GM23338 (cell line): ENCODE data around the gene LSM3. TPM values are rescaled to one million over a fixed set of nuclear protein-coding genes. Genes with fewer than 3 reads are reported as not detected.

Experiments
- ATAC-seq: fragments of 200-7000 bp; cut with Tn5 transposase; 3 replicates; pipeline ENCODE4 v1.9.1; 2020
- DNase-seq: peaks from one replicate; pipeline ENCODE4 v3.0.0-alpha.2; 2015; ENCODE audit warnings: low spot score
- H2AFZ ChIP-seq: fragments of 200-600 bp; sonication (generic); 2 replicates; pipeline ENCODE4 v1.8.0; 2016; ENCODE audit warnings: antibody characterized with exemption, mild to moderate bottlenecking, moderate library complexity
- H3F3A ChIP-seq: fragments of 200-600 bp; sonication (generic); replicated peaks from 2 replicates; pipeline ENCODE4 v1.8.0; 2017; ENCODE audit warnings: antibody characterized with exemption, mixed run types, low read depth
- H3K27ac ChIP-seq: fragments of 200-600 bp; sonication (generic); 2 replicates; pipeline ENCODE4 v1.6.1; 2016; ENCODE audit warnings: low read depth
- H3K27me3 ChIP-seq: fragments of 200-600 bp; sonication (generic); 2 replicates; pipeline ENCODE4 v1.8.0; 2016; ENCODE audit warnings: mild to moderate bottlenecking, mixed run types, moderate library complexity; ENCODE audit not compliant: insufficient read depth
- H3K36me3 ChIP-seq: fragments of 200-600 bp; sonication (generic); 2 replicates; pipeline ENCODE4 v1.8.0; 2016; ENCODE audit warnings: mild to moderate bottlenecking; ENCODE audit not compliant: insufficient read depth
- H3K4me1 ChIP-seq: fragments of 200-600 bp; sonication (generic); 2 replicates; pipeline ENCODE4 v1.8.0; 2016; ENCODE audit warnings: mild to moderate bottlenecking, moderate library complexity; ENCODE audit not compliant: insufficient read depth
- H3K4me2 ChIP-seq: fragments of 200-600 bp; sonication (generic); 2 replicates; pipeline ENCODE4 v1.7.1; 2017; ENCODE audit warnings: mixed run types
- H3K4me3 ChIP-seq: fragments of 200-600 bp; sonication (generic); 2 replicates; pipeline ENCODE4 v1.6.1; 2016; ENCODE audit warnings: mixed run types
- H3K79me2 ChIP-seq: fragments of 200-600 bp; sonication (generic); replicated peaks from 2 replicates; pipeline ENCODE4 v1.8.0; 2017; ENCODE audit warnings: mild to moderate bottlenecking; ENCODE audit not compliant: insufficient read depth
- H3K9me2 ChIP-seq: fragments of 200-600 bp; sonication (generic); 2 replicates; pipeline ENCODE4 v1.8.0; 2017; ENCODE audit not compliant: insufficient read depth
- H4K20me1 ChIP-seq: fragments of 200-600 bp; sonication (generic); replicated peaks from 2 replicates; pipeline ENCODE4 v1.8.0; 2017; ENCODE audit warnings: mild to moderate bottlenecking; ENCODE audit not compliant: insufficient read depth
- H3K27ac Mint-ChIP-seq: 2 replicates; pipeline ENCODE4 v1.8.0; 2020; ENCODE audit warnings: inconsistent platforms, mild to moderate bottlenecking, moderate library complexity, mixed read lengths
- H3K27me3 Mint-ChIP-seq: 3 replicates; pipeline ENCODE4 v1.8.0; 2022; ENCODE audit warnings: low read depth, mild to moderate bottlenecking, moderate library complexity, mixed read lengths, inconsistent platforms; ENCODE audit not compliant: insufficient read depth, poor library complexity
- H3K36me3 Mint-ChIP-seq: 3 replicates; pipeline ENCODE4 v1.8.0; 2021; ENCODE audit warnings: low read depth, mild to moderate bottlenecking, inconsistent platforms, moderate library complexity, mixed read lengths
- H3K4me1 Mint-ChIP-seq: 3 replicates; pipeline ENCODE4 v1.8.0; 2020; ENCODE audit warnings: mild to moderate bottlenecking, inconsistent platforms, mixed read lengths
- H3K4me3 Mint-ChIP-seq: 3 replicates; pipeline ENCODE4 v1.8.0; 2021; ENCODE audit warnings: moderate library complexity, mild to moderate bottlenecking, inconsistent platforms, mixed read lengths
- H3K9me3 Mint-ChIP-seq: 3 replicates; pipeline ENCODE4 v1.8.0; 2020; ENCODE audit warnings: moderate library complexity, mild to moderate bottlenecking, inconsistent platforms, mixed read lengths
- CREB1 ChIP-seq: fragments of 250-450 bp; sonication (Bioruptor Pico); IDR thresholded peaks from 2 replicates; pipeline ENCODE4 v1.5.0; 2020; ENCODE audit warnings: low read depth, mild to moderate bottlenecking, moderate library complexity
- CTCF ChIP-seq, 2 experiments: fragments of 200-600 bp in 1 of 2; sonication (generic) in 1 of 2; conservative IDR thresholded peaks; 2 replicates each; pipeline versions ENCODE4 v1.5.1 to v1.6.1; 2016 to 2017; ENCODE audit warnings: antibody characterized with exemption in 2 of 2, low read depth in 2 of 2, mild to moderate bottlenecking in 2 of 2, moderate library complexity in 1 of 2
- ETS1 ChIP-seq: IDR thresholded peaks from 2 replicates; pipeline ENCODE4 v1.6.1; 2016; ENCODE audit warnings: antibody characterized with exemption
- EZH2 ChIP-seq: fragments of 200-600 bp; sonication (generic); IDR thresholded peaks from one replicate; pipeline ENCODE4 v1.8.0; 2017; ENCODE audit warnings: antibody characterized with exemption, mild to moderate bottlenecking, low read depth; ENCODE audit not compliant: unreplicated experiment
- EZH2phosphoT487 ChIP-seq: fragments of 200-600 bp; sonication (generic); IDR thresholded peaks from one replicate; pipeline ENCODE4 v1.8.1; 2018; ENCODE audit warnings: antibody characterized with exemption; ENCODE audit not compliant: unreplicated experiment
- JUNB ChIP-seq: IDR thresholded peaks from one replicate; pipeline ENCODE4 v1.6.1; 2016; ENCODE audit warnings: antibody characterized with exemption; ENCODE audit not compliant: unreplicated experiment
- NANOG ChIP-seq: IDR thresholded peaks from 2 replicates; pipeline ENCODE4 v1.6.1; 2016; ENCODE audit warnings: antibody characterized with exemption, borderline replicate concordance
- POLR2AphosphoS5 ChIP-seq: IDR thresholded peaks from 2 replicates; pipeline ENCODE4 v1.6.1; 2016; ENCODE audit warnings: antibody characterized with exemption, low read depth
- REST ChIP-seq: IDR thresholded peaks from one replicate; pipeline ENCODE4 v1.6.1; 2018; ENCODE audit warnings: antibody characterized with exemption; ENCODE audit not compliant: unreplicated experiment
- STAT1 ChIP-seq: IDR thresholded peaks from one replicate; pipeline ENCODE4 v1.6.1; 2016; ENCODE audit warnings: antibody characterized with exemption; ENCODE audit not compliant: unreplicated experiment
- ZNF114 ChIP-seq: fragments of 250-450 bp; sonication (Bioruptor Pico); IDR thresholded peaks from 2 replicates; pipeline ENCODE4 v1.5.0; 2020; ENCODE audit warnings: mild to moderate bottlenecking, moderate library complexity
- ZNF331 ChIP-seq: fragments of 250-450 bp; sonication (Bioruptor Pico); IDR thresholded peaks from 2 replicates; pipeline ENCODE4 v1.5.0; 2020; ENCODE audit warnings: low read depth, mild to moderate bottlenecking, moderate library complexity
- ZNF462 ChIP-seq: fragments of 250-450 bp; sonication (Bioruptor Pico); IDR thresholded peaks from 2 replicates; pipeline ENCODE4 v1.5.0; 2020; ENCODE audit warnings: mild to moderate bottlenecking, moderate library complexity
- polyA plus RNA-seq: library from polyadenylated mRNA; unstranded; fragments of >200 nt; fragmentation: Nextera tagmentation; extraction: Ambion mirVana; gene quantifications from 2 replicates; pipeline ENCODE4 v1.2.1, GENCODE V29; 2016
- total RNA-seq: library from RNA; depleted of rRNA; stranded (reverse); fragments of >200 nt; shearing (Covaris generic); gene quantifications from 2 replicates; pipeline ENCODE4 v1.2.3, GENCODE V29; 2014

The LSM3 gene
- total and polyA plus RNA-seq, 2 experiments from 2014 or later: 20.1 to 71.5 TPM

- Histone ChIP-seq H3K79me2 (peaks cover 20% of the 10 kb centered on the region), H3K9me2 (no peaks in the 10 kb centered on the region), H3K4me2 (no peak overlapping the region), H3K4me3 (no peak overlapping the region), H4K20me1 (peaks cover 7% of the 10 kb centered on the region), H3K4me1 (no peaks in the 10 kb centered on the region), H3K36me3 (peaks cover 14% of the 10 kb centered on the region; the same call in 1 of the 2 replicates), H3K27me3 (no peaks in the 10 kb centered on the region), H2AFZ (no peak overlapping the region), H3K27ac (no peak overlapping the region), H3F3A (no peaks in the 10 kb centered on the region)
- ATAC-seq: no peak
- DNase-seq: no peak
- Mint-ChIP-seq H3K27ac (no peak overlapping the region), H3K36me3 (peaks cover 28% of the 10 kb centered on the region), H3K4me1 (peaks cover 2% of the 10 kb centered on the region; the same call in 1 of the 3 replicates), H3K4me3 (no peak overlapping the region), H3K27me3 (peaks cover 8% of the 10 kb centered on the region), H3K9me3 (no peaks in the 10 kb centered on the region)
- TF ChIP-seq EZH2phosphoT487 (no peak), ZNF114 (CRISPR knock-in tag) (no peak), CTCF (conservative IDR thresholded peaks at IDR 0.05; ENCODE audit: low read depth in 2 of 2) (no peak), ETS1 (no peak), NANOG (no peak), ZNF331 (CRISPR knock-in tag) (no peak), POLR2AphosphoS5 (no peak), STAT1 (no peak), JUNB (no peak), CREB1 (no peak), REST (no peak), EZH2 (no peak), ZNF462 (CRISPR knock-in tag) (no peak)
Observed at GRCh38 chr3:14199641-14200040, 21.0 kb downstream of the LSM3 start.
